MM.1S (cell line): ENCODE results near the gene AMPH.
A peak's percentile ranks its signal among the peaks of the same experiment; 100 is the strongest.

ENCODE experiments used
- DNase-seq: peaks from one replicate; pipeline ENCODE4 v3.0.0-alpha.2; 2015
- H2AFZ ChIP-seq: fragments of 300-600 bp; sonication (generic); 2 replicates; pipeline ENCODE4 v1.6.0; 2016; ENCODE audit warnings: antibody characterized with exemption, low read length
- H3F3A ChIP-seq: fragments of 300-600 bp; sonication (generic); 2 replicates; pipeline ENCODE4 v1.6.1; 2016; ENCODE audit warnings: mild to moderate bottlenecking, antibody characterized with exemption, low read length, moderate library complexity, mixed read lengths; ENCODE audit not compliant: insufficient read depth
- H3K27ac ChIP-seq: fragments of 300-600 bp; sonication (generic); 2 replicates; pipeline ENCODE4 v1.5.1; 2016; ENCODE audit warnings: mild to moderate bottlenecking, low read length
- H3K27me3 ChIP-seq: fragments of 300-600 bp; sonication (generic); replicated peaks from 2 replicates; pipeline ENCODE4 v1.6.0; 2016; ENCODE audit warnings: low read length; ENCODE audit not compliant: insufficient read depth
- H3K36me3 ChIP-seq: fragments of 300-600 bp; sonication (generic); replicated peaks from 2 replicates; pipeline ENCODE4 v1.6.1; 2016; ENCODE audit warnings: mild to moderate bottlenecking, low read length, mixed read lengths; ENCODE audit not compliant: insufficient read depth
- H3K4me1 ChIP-seq: fragments of 300-600 bp; sonication (generic); 2 replicates; pipeline ENCODE4 v1.6.1; 2016; ENCODE audit warnings: low read length, mixed read lengths
- H3K4me2 ChIP-seq: fragments of 300-600 bp; sonication (generic); 2 replicates; pipeline ENCODE4 v1.6.0; 2016; ENCODE audit warnings: low read depth, low read length
- H3K4me3 ChIP-seq: fragments of 300-600 bp; sonication (generic); 2 replicates; pipeline ENCODE4 v1.5.1; 2016; ENCODE audit warnings: low read length, mixed read lengths
- H3K79me2 ChIP-seq: fragments of 300-600 bp; sonication (generic); 2 replicates; pipeline ENCODE4 v1.6.1; 2016; ENCODE audit warnings: mixed run types, low read length, mixed read lengths
- H3K9ac ChIP-seq: fragments of 300-600 bp; sonication (generic); 2 replicates; pipeline ENCODE4 v1.6.1; 2016; ENCODE audit warnings: low read length, mixed read lengths
- H3K9me2 ChIP-seq: fragments of 300-600 bp; sonication (generic); replicated peaks from 2 replicates; pipeline ENCODE4 v1.6.1; 2016; ENCODE audit warnings: mild to moderate bottlenecking, low read length, mixed read lengths; ENCODE audit not compliant: insufficient read depth
- H3K9me3 ChIP-seq: fragments of 300-600 bp; sonication (generic); replicated peaks from 2 replicates; pipeline ENCODE4 v1.6.1; 2016; ENCODE audit warnings: mild to moderate bottlenecking, low read length, mixed read lengths; ENCODE audit not compliant: insufficient read depth
- H4K20me1 ChIP-seq: fragments of 300-600 bp; sonication (generic); 2 replicates; pipeline ENCODE4 v1.6.1; 2016; ENCODE audit warnings: mild to moderate bottlenecking, low read length, moderate library complexity, mixed read lengths; ENCODE audit not compliant: insufficient read depth
- EZH2 ChIP-seq: fragments of 300-600 bp; sonication (generic); optimal IDR thresholded peaks from 2 replicates; pipeline ENCODE3; 2017; ENCODE audit warnings: low read depth, mild to moderate bottlenecking, antibody characterized with exemption, low read length, mixed read lengths
- EZH2phosphoT487 ChIP-seq: fragments of 300-600 bp; sonication (generic); IDR thresholded peaks from 2 replicates; pipeline ENCODE4 v1.6.1; 2018; ENCODE audit warnings: antibody characterized with exemption, low read length
- TF ChIP-seq, protein P1 (sequence below): fragments of 300-600 bp; sonication (generic); IDR thresholded peaks from 2 replicates; pipeline ENCODE4 v1.5.1; 2016; ENCODE audit warnings: antibody characterized with exemption, low read length, mixed read lengths

AMPH gene

DNA sequence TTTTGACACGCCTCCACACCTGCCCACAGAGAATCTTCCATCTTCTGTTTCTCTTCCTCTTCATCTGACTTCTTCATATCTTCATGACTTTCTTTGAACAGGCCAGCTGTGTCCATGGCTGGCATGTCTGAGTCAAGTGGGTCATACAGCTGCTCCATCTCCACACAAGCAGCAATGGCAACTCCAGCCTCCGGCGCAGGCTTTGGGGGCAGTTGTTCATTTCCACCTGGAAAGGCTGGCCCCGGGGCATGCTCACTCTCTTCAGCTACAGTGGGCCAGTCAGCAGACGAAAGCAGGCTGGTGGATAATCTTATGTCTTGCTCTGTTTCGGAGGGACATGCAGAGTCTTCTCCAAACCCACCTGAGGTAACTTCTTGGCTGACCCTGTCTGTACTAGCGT is 202.1 kb downstream of the AMPH start:
- Histone ChIP-seq H3K9me3 (no peaks in the 10 kb centered on the region), H3K27me3 (no peaks in the 10 kb centered on the region), H3K9ac (no peak overlapping the region), H3K4me1 (peaks cover 23% of the 10 kb centered on the region), H3K79me2 (no peaks in the 10 kb centered on the region), H2AFZ (no peak overlapping the region), H4K20me1 (no peaks in the 10 kb centered on the region), H3F3A (peaks cover 7% of the 10 kb centered on the region), H3K27ac (no peak overlapping the region), H3K9me2 (no peaks in the 10 kb centered on the region), H3K4me3 (no peak overlapping the region), H3K4me2 (no peak overlapping the region), H3K36me3 (no peaks in the 10 kb centered on the region)
- TF ChIP-seq EZH2phosphoT487 (no peak), EZH2 (no peak)
- TF ChIP-seq, protein P1, sequence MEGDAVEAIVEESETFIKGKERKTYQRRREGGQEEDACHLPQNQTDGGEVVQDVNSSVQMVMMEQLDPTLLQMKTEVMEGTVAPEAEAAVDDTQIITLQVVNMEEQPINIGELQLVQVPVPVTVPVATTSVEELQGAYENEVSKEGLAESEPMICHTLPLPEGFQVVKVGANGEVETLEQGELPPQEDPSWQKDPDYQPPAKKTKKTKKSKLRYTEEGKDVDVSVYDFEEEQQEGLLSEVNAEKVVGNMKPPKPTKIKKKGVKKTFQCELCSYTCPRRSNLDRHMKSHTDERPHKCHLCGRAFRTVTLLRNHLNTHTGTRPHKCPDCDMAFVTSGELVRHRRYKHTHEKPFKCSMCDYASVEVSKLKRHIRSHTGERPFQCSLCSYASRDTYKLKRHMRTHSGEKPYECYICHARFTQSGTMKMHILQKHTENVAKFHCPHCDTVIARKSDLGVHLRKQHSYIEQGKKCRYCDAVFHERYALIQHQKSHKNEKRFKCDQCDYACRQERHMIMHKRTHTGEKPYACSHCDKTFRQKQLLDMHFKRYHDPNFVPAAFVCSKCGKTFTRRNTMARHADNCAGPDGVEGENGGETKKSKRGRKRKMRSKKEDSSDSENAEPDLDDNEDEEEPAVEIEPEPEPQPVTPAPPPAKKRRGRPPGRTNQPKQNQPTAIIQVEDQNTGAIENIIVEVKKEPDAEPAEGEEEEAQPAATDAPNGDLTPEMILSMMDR: no peak
- DNase-seq: no peak

DNA sequence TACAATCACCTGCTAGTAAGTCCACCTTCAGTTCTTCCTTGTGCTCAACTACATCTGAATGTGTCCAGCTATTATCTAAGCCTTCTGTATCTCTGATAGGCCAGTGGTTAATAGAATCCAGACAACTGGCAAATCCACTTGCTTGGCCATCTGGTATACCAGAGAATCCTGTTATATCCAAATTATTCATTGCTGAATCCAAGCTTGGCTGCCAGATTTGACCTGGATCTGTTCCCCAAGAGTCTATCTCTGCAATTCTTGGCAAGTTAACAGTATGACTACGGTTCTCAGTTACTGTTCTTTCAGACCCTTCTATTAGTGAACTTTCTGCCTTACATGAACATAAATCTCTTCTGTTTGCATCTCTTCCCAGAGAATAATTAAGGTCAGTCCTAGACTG is 203.1 kb downstream of the AMPH start:
- no peak overlapping the region for H3K9ac ChIP-seq
- peaks cover 7% of the 10 kb centered on the region for H3F3A ChIP-seq
- H3K4me3 ChIP-seq: no peak overlapping the region
- peaks cover 23% of the 10 kb centered on the region for H3K4me1 ChIP-seq
- H3K27ac ChIP-seq: no peak overlapping the region
- TF ChIP-seq, protein P1: no peak
- no peak for TF ChIP-seq EZH2
- TF ChIP-seq EZH2phosphoT487: no peak
- H3K79me2 ChIP-seq: no peaks in the 10 kb centered on the region
- no peaks in the 10 kb centered on the region for H4K20me1 ChIP-seq
- H3K27me3 ChIP-seq: no peaks in the 10 kb centered on the region
- no peak overlapping the region for H2AFZ ChIP-seq
- no peak for DNase-seq
- H3K36me3 ChIP-seq: no peaks in the 10 kb centered on the region
- H3K9me3 ChIP-seq: no peaks in the 10 kb centered on the region
- H3K4me2 ChIP-seq: no peak overlapping the region
- H3K9me2 ChIP-seq: no peaks in the 10 kb centered on the region

DNA sequence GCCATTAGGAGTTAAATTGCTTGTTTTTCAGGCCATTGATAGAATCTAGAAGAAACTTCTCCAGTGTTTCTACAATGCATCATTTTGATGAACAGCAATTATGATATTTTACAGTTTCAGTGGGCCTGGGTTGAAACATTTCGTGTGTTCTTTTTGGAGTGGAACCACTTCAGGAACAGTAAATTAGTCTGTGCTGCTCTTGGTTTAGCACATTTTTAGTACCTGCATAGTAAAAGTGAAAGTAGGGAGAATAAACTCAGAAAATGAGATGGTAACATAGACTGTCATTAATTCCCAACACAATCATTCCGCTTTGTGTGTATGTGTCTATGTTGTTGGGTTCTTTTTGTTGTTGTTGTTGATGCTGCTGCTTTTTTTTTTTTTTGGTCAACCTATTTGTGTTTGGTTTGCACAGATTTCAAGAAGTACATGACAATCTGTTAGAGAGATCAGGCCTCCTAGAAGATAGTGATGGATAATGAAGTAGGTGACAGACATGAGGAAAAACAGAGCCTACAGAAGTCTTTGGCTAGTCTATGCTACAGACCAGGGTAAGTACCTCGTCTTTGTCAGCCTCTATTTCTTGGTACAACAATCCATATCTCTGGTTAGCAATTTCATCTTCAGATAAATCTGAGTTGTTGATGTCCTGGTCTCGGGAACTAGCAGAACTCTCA is 203.8 kb downstream of the AMPH start:
- TF ChIP-seq, protein P1: no peak
- no peak for TF ChIP-seq EZH2phosphoT487
- TF ChIP-seq EZH2: no peak
- no peak overlapping the region for H2AFZ ChIP-seq
- H3K4me1 ChIP-seq: peaks cover 23% of the 10 kb centered on the region
- no peak for DNase-seq
- H3K27ac ChIP-seq: no peak overlapping the region
- H4K20me1 ChIP-seq: no peaks in the 10 kb centered on the region
- H3K27me3 ChIP-seq: no peaks in the 10 kb centered on the region
- no peak overlapping the region for H3K4me3 ChIP-seq
- no peaks in the 10 kb centered on the region for H3K79me2 ChIP-seq
- H3K9me2 ChIP-seq: no peaks in the 10 kb centered on the region
- no peak overlapping the region for H3K9ac ChIP-seq
- H3K4me2 ChIP-seq: peak overlapping the region; percentile 15; the same call in 1 of the 2 replicates
- H3K36me3 ChIP-seq: no peaks in the 10 kb centered on the region
- H3K9me3 ChIP-seq: no peaks in the 10 kb centered on the region
- H3F3A ChIP-seq: peaks cover 7% of the 10 kb centered on the region
